ENCODE results near the gene NFIC. TPM values are rescaled to one million over a fixed set of nuclear protein-coding genes. Genes with fewer than 3 reads are reported as not detected.

The NFIC gene
- total RNA-seq, 1 donor from 2014 or later: 1.1 TPM

DNA sequence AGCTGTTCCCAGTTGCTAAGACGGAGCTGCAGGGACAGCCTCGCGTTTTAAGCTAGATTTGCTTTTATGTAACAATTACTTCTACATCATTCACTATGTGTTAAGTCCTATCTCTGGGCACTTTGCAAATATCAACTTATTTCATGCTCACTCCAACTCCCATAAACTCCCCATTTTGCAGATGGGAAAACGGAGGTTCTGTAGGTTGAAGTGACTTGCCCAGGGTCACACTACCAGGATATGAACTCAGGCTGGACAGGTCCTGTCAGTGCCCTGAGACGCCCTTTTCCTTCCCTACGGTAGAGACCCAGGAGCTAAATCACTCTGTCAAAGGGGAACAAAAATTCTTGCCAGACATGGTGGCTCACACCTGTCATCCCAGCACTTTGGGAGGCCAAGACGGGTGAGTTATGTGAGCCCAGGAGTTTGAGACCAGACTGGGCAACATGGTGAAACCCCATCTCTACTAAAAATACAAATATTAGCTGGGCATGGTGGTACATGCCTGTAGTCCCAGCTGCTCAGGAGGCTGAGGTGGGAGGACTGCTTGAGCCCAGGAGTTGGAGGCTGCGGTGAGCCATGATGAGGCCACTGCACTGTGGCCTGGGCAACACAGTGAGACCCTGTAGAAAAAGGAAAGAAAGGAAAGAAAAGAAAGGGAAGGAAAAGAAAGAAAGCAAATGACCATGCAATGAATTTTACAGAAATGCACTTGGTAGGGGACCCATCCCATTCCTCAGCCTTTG is 14.5 kb upstream of the NFIC start:
- Histone ChIP-seq H3K4me3 (no peak overlapping the region), H2AFZ (replicated peaks) (no peak overlapping the region), H3F3A (ENCODE audit: low read depth) (peaks cover 2% of the 10 kb centered on the region), H3K27me3 (peaks cover 100% of the 10 kb centered on the region), H3K27ac (no peak overlapping the region), H3K4me1 (no peaks in the 10 kb centered on the region), H4K20me1 (ENCODE audit: low read depth) (no peaks in the 10 kb centered on the region), H3K4me2 (no peak overlapping the region), H3K36me3 (no peaks in the 10 kb centered on the region), H3K9ac (no peak overlapping the region), H3K79me2 (ENCODE audit: low read depth) (no peaks in the 10 kb centered on the region), H3K9me3 (ENCODE audit: low read depth) (no peaks in the 10 kb centered on the region)
- H3K36me3 Mint-ChIP-seq: no peaks in the 10 kb centered on the region
- H3K9me3 Mint-ChIP-seq: no peaks in the 10 kb centered on the region
- DNase-seq (ENCODE audit: low spot score): no peak
- H3K4me1 Mint-ChIP-seq: no peaks in the 10 kb centered on the region
- H3K27ac Mint-ChIP-seq: no peak overlapping the region
- TF ChIP-seq, protein P1, sequence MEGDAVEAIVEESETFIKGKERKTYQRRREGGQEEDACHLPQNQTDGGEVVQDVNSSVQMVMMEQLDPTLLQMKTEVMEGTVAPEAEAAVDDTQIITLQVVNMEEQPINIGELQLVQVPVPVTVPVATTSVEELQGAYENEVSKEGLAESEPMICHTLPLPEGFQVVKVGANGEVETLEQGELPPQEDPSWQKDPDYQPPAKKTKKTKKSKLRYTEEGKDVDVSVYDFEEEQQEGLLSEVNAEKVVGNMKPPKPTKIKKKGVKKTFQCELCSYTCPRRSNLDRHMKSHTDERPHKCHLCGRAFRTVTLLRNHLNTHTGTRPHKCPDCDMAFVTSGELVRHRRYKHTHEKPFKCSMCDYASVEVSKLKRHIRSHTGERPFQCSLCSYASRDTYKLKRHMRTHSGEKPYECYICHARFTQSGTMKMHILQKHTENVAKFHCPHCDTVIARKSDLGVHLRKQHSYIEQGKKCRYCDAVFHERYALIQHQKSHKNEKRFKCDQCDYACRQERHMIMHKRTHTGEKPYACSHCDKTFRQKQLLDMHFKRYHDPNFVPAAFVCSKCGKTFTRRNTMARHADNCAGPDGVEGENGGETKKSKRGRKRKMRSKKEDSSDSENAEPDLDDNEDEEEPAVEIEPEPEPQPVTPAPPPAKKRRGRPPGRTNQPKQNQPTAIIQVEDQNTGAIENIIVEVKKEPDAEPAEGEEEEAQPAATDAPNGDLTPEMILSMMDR (IDR thresholded peaks at IDR 0.05): no peak
- TF ChIP-seq EZH2phosphoT487 (IDR thresholded peaks at IDR 0.05) (no peak), EZH2 (IDR thresholded peaks at IDR 0.05) (no peak)
- peaks cover 34% of the 10 kb centered on the region for H3K27me3 Mint-ChIP-seq (ENCODE audit: insufficient read depth, low read depth)
- no peak overlapping the region for H3K4me3 Mint-ChIP-seq

- peaks cover 8% of the 10 kb centered on the region for H3K4me1 Mint-ChIP-seq
- Histone ChIP-seq H3K9ac (no peak overlapping the region), H3F3A (ENCODE audit: low read depth) (peaks cover 18% of the 10 kb centered on the region), H3K4me1 (peaks cover 8% of the 10 kb centered on the region), H3K79me2 (ENCODE audit: low read depth) (no peaks in the 10 kb centered on the region), H3K27ac (no peak overlapping the region), H3K9me3 (ENCODE audit: low read depth) (no peaks in the 10 kb centered on the region), H2AFZ (replicated peaks) (no peak overlapping the region), H3K4me2 (no peak overlapping the region), H3K36me3 (no peaks in the 10 kb centered on the region), H4K20me1 (ENCODE audit: low read depth) (peaks cover 16% of the 10 kb centered on the region), H3K4me3 (no peak overlapping the region), H3K27me3 (peaks cover 100% of the 10 kb centered on the region)
- no peak overlapping the region for H3K4me3 Mint-ChIP-seq
- no peaks in the 10 kb centered on the region for H3K36me3 Mint-ChIP-seq
- DNase-seq (ENCODE audit: low spot score): no peak
- H3K27ac Mint-ChIP-seq: no peak overlapping the region
- H3K9me3 Mint-ChIP-seq: peaks cover 5% of the 10 kb centered on the region
- peaks cover 47% of the 10 kb centered on the region for H3K27me3 Mint-ChIP-seq (ENCODE audit: insufficient read depth, low read depth)
- TF ChIP-seq, protein P1 (IDR thresholded peaks at IDR 0.05): no peak
- TF ChIP-seq EZH2 (IDR thresholded peaks at IDR 0.05): no peak
- TF ChIP-seq EZH2phosphoT487 (IDR thresholded peaks at IDR 0.05): no peak
Observed at GRCh38 chr19:3353493-3353892, 12.9 kb upstream of the NFIC start.

DNA sequence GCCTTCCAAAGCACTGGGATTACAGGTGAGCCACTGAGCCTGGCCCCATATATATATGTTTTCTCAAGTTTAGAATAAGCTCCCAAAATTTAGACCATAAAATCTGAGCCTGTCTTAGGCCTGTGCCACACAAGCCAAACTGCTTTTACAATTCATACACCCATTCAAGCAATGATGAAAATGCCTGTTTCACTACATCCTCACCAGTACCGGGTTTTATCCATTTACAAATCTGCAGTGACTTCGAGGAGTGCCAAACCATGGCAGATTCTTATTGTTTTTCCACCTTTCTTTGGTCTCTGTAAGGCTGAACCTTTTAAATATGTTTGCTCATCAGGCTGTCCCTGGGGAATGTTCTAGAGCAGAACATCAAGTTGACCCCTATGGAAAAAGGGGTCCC is 9.6 kb upstream of the NFIC start:
- H3K4me1 Mint-ChIP-seq: peaks cover 14% of the 10 kb centered on the region
- H3K9me3 Mint-ChIP-seq: peaks cover 5% of the 10 kb centered on the region
- no peak for DNase-seq (ENCODE audit: low spot score)
- Histone ChIP-seq H3K9me3 (ENCODE audit: low read depth) (no peaks in the 10 kb centered on the region), H4K20me1 (ENCODE audit: low read depth) (peaks cover 35% of the 10 kb centered on the region), H3K27ac (no peak overlapping the region), H3K4me1 (peaks cover 13% of the 10 kb centered on the region), H3K27me3 (peaks cover 98% of the 10 kb centered on the region), H3K79me2 (ENCODE audit: low read depth) (no peaks in the 10 kb centered on the region), H3K4me2 (no peak overlapping the region), H3K4me3 (no peak overlapping the region), H3K9ac (no peak overlapping the region), H3F3A (ENCODE audit: low read depth) (peaks cover 25% of the 10 kb centered on the region), H3K36me3 (no peaks in the 10 kb centered on the region), H2AFZ (replicated peaks) (no peak overlapping the region)
- H3K4me3 Mint-ChIP-seq: peak overlapping the region; percentile 67
- TF ChIP-seq EZH2phosphoT487 (IDR thresholded peaks at IDR 0.05) (no peak), EZH2 (IDR thresholded peaks at IDR 0.05) (no peak)
- TF ChIP-seq, protein P1 (IDR thresholded peaks at IDR 0.05): no peak
- no peaks in the 10 kb centered on the region for H3K36me3 Mint-ChIP-seq
- peaks cover 54% of the 10 kb centered on the region for H3K27me3 Mint-ChIP-seq (ENCODE audit: insufficient read depth, low read depth)
- no peak overlapping the region for H3K27ac Mint-ChIP-seq

Measured in neural progenitor cell (in vitro differentiated cells).